Endodermal cell (in vitro differentiated cells): Measurements from ENCODE around the gene NATD1. TPM values are rescaled to one million over a fixed set of nuclear protein-coding genes. Genes with fewer than 3 reads are reported as not detected.

Experiments
- DNase-seq: peaks from one replicate; pipeline ENCODE4 v3.0.0-alpha.2; 2017
- H3K27ac ChIP-seq: 2 replicates; pipeline ENCODE4 v1.5.1; 2013; ENCODE audit warnings: mild to moderate bottlenecking, low read depth, low read length, moderate library complexity
- H3K27me3 ChIP-seq: 2 replicates; pipeline ENCODE4 v1.6.1; 2013; ENCODE audit warnings: mild to moderate bottlenecking, low read length, moderate library complexity; ENCODE audit not compliant: insufficient read depth, control insufficient read depth, poor library complexity, severe bottlenecking
- H3K36me3 ChIP-seq: 2 replicates; pipeline ENCODE4 v1.7.0; 2013; ENCODE audit warnings: mild to moderate bottlenecking, low read length, moderate library complexity; ENCODE audit not compliant: control insufficient read depth, insufficient read depth
- H3K4me1 ChIP-seq: one replicate; pipeline ENCODE4 v1.7.0; 2013; ENCODE audit warnings: low read length; ENCODE audit not compliant: control insufficient read depth, insufficient read depth
- H3K4me3 ChIP-seq: 2 replicates; pipeline ENCODE4 v1.5.1; 2013; ENCODE audit warnings: mild to moderate bottlenecking, low read length, moderate library complexity
- H3K9ac ChIP-seq: 2 replicates; pipeline ENCODE4 v1.6.1; 2013; ENCODE audit warnings: mild to moderate bottlenecking, low read length, moderate library complexity; ENCODE audit not compliant: poor library complexity, severe bottlenecking; ENCODE audit errors: extremely low read depth
- H3K9me3 ChIP-seq: 2 replicates; pipeline ENCODE4 v1.6.1; 2013; ENCODE audit warnings: mild to moderate bottlenecking, low read length, moderate library complexity; ENCODE audit not compliant: control insufficient read depth
- H3K27ac Mint-ChIP-seq: 2 replicates; pipeline ENCODE4 v1.8.0; 2020; ENCODE audit warnings: mixed read lengths
- H3K27me3 Mint-ChIP-seq: 2 replicates; pipeline ENCODE4 v1.8.0; 2021; ENCODE audit warnings: mild to moderate bottlenecking, mixed read lengths; ENCODE audit not compliant: insufficient read depth
- H3K36me3 Mint-ChIP-seq: 2 replicates; pipeline ENCODE4 v1.8.0; 2020; ENCODE audit warnings: low read depth, mixed read lengths
- H3K4me1 Mint-ChIP-seq: 2 replicates; pipeline ENCODE4 v1.8.0; 2020; ENCODE audit warnings: mixed read lengths
- H3K4me3 Mint-ChIP-seq: 2 replicates; pipeline ENCODE4 v1.8.0; 2020; ENCODE audit warnings: mild to moderate bottlenecking, moderate library complexity, mixed read lengths
- H3K9me3 Mint-ChIP-seq: 2 replicates; pipeline ENCODE4 v1.8.0; 2020; ENCODE audit warnings: mild to moderate bottlenecking, mixed read lengths
- whole genome bisulfite sequencing, 2 experiments: methylation state at CpG; one replicate each; pipeline versions ENCODE4 v1.1.5 to v1.1.7; 2013; ENCODE audit warnings: missing lambda C conversion rate in 2 of 2, mixed read lengths in 1 of 2; ENCODE audit not compliant: insufficient coverage in 1 of 2, insufficient read length in 1 of 2; 5-methylcytosine and 5-hydroxymethylcytosine counted together
- total RNA-seq, 2 donors: library from RNA; stranded (reverse); fragmentation: NEBNext Ultra II Directional in 1 of 2; extraction: Animal tissue kit (Norgen Biotek cat#: 25700) in 1 of 2; gene quantifications; 2 replicates in 1 of 2; 3 replicates in 1 of 2; pipeline ENCODE4 v1.2.1, GENCODE V29; 2021
- TF ChIP-seq, protein P1 (sequence below): fragments of 200-600 bp; sonication (generic); conservative IDR thresholded peaks from 2 replicates; pipeline ENCODE4 v1.5.0; 2021; ENCODE audit warnings: antibody characterized with exemption, mild to moderate bottlenecking

Gene NATD1
- total RNA-seq, 2 donors from 2014 or later, result 12.2 to 17.2 TPM

DNA sequence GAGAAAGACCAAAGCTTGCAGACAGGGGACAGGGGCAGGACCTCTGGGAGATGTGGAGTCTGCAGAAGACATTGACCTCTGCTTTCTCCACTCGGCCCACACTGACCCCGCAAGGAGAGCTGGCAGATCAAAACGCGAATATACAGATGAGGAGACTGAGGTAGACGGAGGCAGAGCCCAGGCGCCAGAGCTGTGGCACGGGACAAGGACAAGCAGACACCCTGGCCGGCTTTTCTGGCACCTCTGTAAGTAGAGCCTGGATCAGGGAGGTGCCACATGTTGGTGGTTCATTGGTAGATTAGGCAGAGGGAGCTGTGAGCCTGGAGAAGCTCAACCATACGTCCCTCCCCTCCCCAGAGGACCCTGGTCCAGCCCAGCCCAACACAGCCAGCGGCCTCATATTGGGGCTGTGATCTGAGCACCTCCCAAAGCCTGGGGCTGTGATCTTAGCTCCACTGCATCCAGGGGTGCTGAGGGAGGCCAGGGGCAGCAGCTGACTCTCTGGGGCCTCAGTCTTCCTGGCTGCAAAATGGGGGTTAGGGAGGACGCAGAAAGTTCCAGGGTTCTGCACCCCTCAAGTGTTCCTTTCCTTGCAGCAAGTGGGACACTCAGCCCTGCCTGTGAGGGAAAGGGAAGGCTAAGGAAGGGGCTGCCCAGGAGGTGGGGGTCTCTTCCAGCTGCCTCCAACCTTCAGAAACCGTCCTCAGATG is 4.0 kb downstream of the NATD1 start:
- no peak overlapping the region for H3K27ac ChIP-seq
- H3K9ac ChIP-seq, result no peak overlapping the region
- no peak overlapping the region for H3K4me3 Mint-ChIP-seq
- peak overlapping the region; percentile 71 for H3K27ac Mint-ChIP-seq
- peaks cover 5% of the 10 kb centered on the region for H3K4me1 ChIP-seq
- peak; percentile 61 for DNase-seq
- 92 to 95% methylated on average over 9 to 12 of the region's 12 CpGs for WGBS, 2 experiments
- TF ChIP-seq, protein P1, sequence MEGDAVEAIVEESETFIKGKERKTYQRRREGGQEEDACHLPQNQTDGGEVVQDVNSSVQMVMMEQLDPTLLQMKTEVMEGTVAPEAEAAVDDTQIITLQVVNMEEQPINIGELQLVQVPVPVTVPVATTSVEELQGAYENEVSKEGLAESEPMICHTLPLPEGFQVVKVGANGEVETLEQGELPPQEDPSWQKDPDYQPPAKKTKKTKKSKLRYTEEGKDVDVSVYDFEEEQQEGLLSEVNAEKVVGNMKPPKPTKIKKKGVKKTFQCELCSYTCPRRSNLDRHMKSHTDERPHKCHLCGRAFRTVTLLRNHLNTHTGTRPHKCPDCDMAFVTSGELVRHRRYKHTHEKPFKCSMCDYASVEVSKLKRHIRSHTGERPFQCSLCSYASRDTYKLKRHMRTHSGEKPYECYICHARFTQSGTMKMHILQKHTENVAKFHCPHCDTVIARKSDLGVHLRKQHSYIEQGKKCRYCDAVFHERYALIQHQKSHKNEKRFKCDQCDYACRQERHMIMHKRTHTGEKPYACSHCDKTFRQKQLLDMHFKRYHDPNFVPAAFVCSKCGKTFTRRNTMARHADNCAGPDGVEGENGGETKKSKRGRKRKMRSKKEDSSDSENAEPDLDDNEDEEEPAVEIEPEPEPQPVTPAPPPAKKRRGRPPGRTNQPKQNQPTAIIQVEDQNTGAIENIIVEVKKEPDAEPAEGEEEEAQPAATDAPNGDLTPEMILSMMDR, result no peak
- peaks cover 2% of the 10 kb centered on the region for H3K4me1 Mint-ChIP-seq
- no peaks in the 10 kb centered on the region for H3K9me3 ChIP-seq
- no peaks in the 10 kb centered on the region for H3K27me3 ChIP-seq
- no peaks in the 10 kb centered on the region for H3K9me3 Mint-ChIP-seq
- H3K27me3 Mint-ChIP-seq, result no peaks in the 10 kb centered on the region
- H3K4me3 ChIP-seq, result no peak overlapping the region
- H3K36me3 Mint-ChIP-seq, result no peaks in the 10 kb centered on the region
- H3K36me3 ChIP-seq, result peaks cover 15% of the 10 kb centered on the region

DNA sequence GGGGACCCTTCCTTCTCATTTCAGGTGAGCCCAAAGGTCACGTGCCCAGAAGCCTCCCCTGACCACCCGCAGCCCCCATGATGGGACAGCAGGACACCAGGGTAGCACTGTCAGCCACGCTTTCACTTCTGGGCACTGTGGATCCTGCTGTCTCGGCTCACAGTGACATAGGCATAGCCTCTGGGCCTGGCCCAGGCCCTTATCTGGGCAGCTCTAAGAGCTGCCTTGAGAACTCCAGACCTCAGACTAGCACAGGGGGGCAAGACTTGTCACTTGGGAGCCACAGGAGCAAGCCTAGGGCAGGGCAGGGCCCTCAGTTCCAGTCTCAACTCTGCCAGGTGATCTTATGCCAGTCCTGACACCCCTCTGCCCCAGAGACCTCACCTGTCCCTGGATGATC is 4.7 kb downstream of the NATD1 start:
- Histone ChIP-seq H3K9me3 (no peaks in the 10 kb centered on the region), H3K36me3 (peaks cover 17% of the 10 kb centered on the region), H3K27me3 (no peaks in the 10 kb centered on the region), H3K4me1 (peaks cover 5% of the 10 kb centered on the region), H3K4me3 (no peak overlapping the region), H3K27ac (no peak overlapping the region), H3K9ac (no peak overlapping the region)
- 90 to 92% methylated on average over 4 of the region's 4 CpGs for WGBS, 2 experiments
- Mint-ChIP-seq H3K27ac (peak overlapping the region; percentile 71), H3K4me1 (peaks cover 2% of the 10 kb centered on the region), H3K4me3 (no peak overlapping the region), H3K9me3 (no peaks in the 10 kb centered on the region), H3K36me3 (no peaks in the 10 kb centered on the region), H3K27me3 (no peaks in the 10 kb centered on the region)
- no peak for DNase-seq
- TF ChIP-seq, protein P1, result no peak

DNA sequence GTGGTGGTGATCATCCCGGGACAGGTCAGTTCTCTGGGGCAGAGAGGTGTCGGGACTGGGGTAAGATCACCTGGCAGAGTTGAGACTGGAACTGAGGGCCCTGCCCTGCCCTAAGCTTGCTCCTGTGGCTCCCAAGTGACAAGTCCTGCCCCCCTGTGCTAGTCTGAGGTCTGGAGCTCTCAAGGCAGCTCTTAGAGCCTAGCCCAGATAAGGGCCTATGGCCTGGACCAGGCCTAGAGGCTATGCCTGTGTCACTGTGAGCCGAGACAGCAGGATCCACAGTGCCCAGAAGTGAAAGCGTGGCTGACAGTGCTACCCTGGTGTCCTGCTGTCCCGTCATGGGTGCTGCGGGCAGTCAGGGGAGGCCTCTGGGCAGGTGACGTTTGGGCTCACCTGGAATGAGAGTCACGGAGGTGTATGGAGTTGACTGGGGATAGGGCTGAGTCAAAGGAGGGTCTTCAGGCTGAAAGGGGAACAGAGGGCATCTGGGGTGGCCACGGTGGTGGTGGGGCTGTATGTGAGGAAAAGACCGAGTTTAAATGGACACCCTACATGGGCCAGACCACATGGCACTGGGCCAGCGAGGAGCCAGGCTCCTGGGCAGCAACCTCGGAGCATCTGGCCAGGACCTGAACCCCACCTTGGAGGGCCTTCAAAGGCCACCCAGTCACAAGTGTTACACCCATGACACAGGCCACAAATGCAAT is 5.5 kb downstream of the NATD1 start:
- H3K27ac Mint-ChIP-seq, result no peak overlapping the region
- H3K27me3 Mint-ChIP-seq, result no peaks in the 10 kb centered on the region
- TF ChIP-seq, protein P1, result no peak

More for the DNA sequence above, 5.5 kb downstream of the NATD1 start:
- no peaks in the 10 kb centered on the region for H3K27me3 ChIP-seq
- no peaks in the 10 kb centered on the region for H3K9me3 Mint-ChIP-seq
- WGBS, 2 experiments, result 87 to 94% methylated on average over 9 to 12 of the region's 12 CpGs
- no peak overlapping the region for H3K9ac ChIP-seq
- peaks cover 2% of the 10 kb centered on the region for H3K4me1 Mint-ChIP-seq
- DNase-seq, result no peak
- no peak overlapping the region for H3K27ac ChIP-seq
- peaks cover 17% of the 10 kb centered on the region for H3K36me3 ChIP-seq
- no peaks in the 10 kb centered on the region for H3K9me3 ChIP-seq
- H3K36me3 Mint-ChIP-seq, result no peaks in the 10 kb centered on the region
- H3K4me3 ChIP-seq, result no peak overlapping the region
- H3K4me3 Mint-ChIP-seq, result no peak overlapping the region
- peaks cover 5% of the 10 kb centered on the region for H3K4me1 ChIP-seq
